Measurements from ENCODE around the gene CCZ1B.
"Not testable (repeated sequence)": the region's sequence is repeated elsewhere in the genome, so short reads cannot be mapped to it uniquely, and the experiment has no call there.

- not testable (repeated sequence) for TF ChIP-seq CTCF (IDR thresholded peaks at IDR 0.05 in 4 of 5, conservative IDR thresholded peaks at IDR 0.05 in 1 of 5); POLR2A (IDR thresholded peaks at IDR 0.05)
Measured at GRCh38 chr7:6792113-6792872, 33.8 kb downstream of the CCZ1B start.

All from gastrocnemius medialis (tissue), 4 donors.